GM19324 (cell line): ENCODE results near the gene EPC2.

Experiments used
- ATAC-seq: cut with Tn5 transposase; IDR thresholded peaks from one replicate; pipeline ENCODE4 v1.9.1; 2021; ENCODE audit warnings: mild to moderate bottlenecking, moderate library complexity; ENCODE audit not compliant: unreplicated experiment, low FRiP score

Gene EPC2

GRCh38 chr2:148719941-148720436 is 75.4 kb downstream of the EPC2 start:
- ATAC-seq: no peak

GRCh38 chr2:148720501-148721001 is 76.0 kb downstream of the EPC2 start:
- no peak for ATAC-seq

GRCh38 chr2:148721520-148721931 is 77.0 kb downstream of the EPC2 start:
- no peak for ATAC-seq

GRCh38 chr2:148721991-148722777 is 77.6 kb downstream of the EPC2 start:
- ATAC-seq: no peak

- ATAC-seq: no peak
Measured at GRCh38 chr2:148725564-148725963, 81.0 kb downstream of the EPC2 start.

- peak; percentile 61 for ATAC-seq
Measured at GRCh38 chr2:148726228-148726627, 81.7 kb downstream of the EPC2 start.

- no peak for ATAC-seq
Measured at GRCh38 chr2:148730085-148730484, 85.5 kb downstream of the EPC2 start.

- no peak for ATAC-seq
Measured at GRCh38 chr2:148737742-148738141, 93.2 kb downstream of the EPC2 start.

- ATAC-seq: no peak
Measured at GRCh38 chr2:148739454-148740105, 95.0 kb downstream of the EPC2 start.

- ATAC-seq: no peak
Measured at GRCh38 chr2:148742373-148742772, 97.8 kb downstream of the EPC2 start.

GRCh38 chr2:148745151-148745851 is 100.8 kb downstream of the EPC2 start:
- ATAC-seq: no peak

- ATAC-seq: no peak
Measured at GRCh38 chr2:148746973-148747372, 102.4 kb downstream of the EPC2 start.

- ATAC-seq: no peak
Measured at GRCh38 chr2:148751907-148752306, 107.4 kb downstream of the EPC2 start.

- no peak for ATAC-seq
Measured at GRCh38 chr2:148752977-148753376, 108.4 kb downstream of the EPC2 start.

- no peak for ATAC-seq
Measured at GRCh38 chr2:148754864-148755263, 110.3 kb downstream of the EPC2 start.

GRCh38 chr2:148756292-148756975 is 111.9 kb downstream of the EPC2 start:
- no peak for ATAC-seq

- ATAC-seq: no peak
Measured at GRCh38 chr2:148764815-148765214, 120.3 kb downstream of the EPC2 start.

GRCh38 chr2:148770047-148770446 is 125.5 kb downstream of the EPC2 start:
- ATAC-seq: no peak

- no peak for ATAC-seq
Measured at GRCh38 chr2:148781544-148781943, 137.0 kb downstream of the EPC2 start.

GRCh38 chr2:148789059-148789458 is 144.5 kb downstream of the EPC2 start:
- no peak for ATAC-seq
